ENCODE data around the gene TRMT2A. TPM values are rescaled to one million over a fixed set of nuclear protein-coding genes. Genes with fewer than 3 reads are reported as not detected.
"Not testable (repeated sequence)": the region's sequence is repeated elsewhere in the genome, so short reads cannot be mapped to it uniquely, and the experiment has no call there.

Gene TRMT2A
- total RNA-seq, 1 donor from 2014 or later = 62.9 TPM

DNA sequence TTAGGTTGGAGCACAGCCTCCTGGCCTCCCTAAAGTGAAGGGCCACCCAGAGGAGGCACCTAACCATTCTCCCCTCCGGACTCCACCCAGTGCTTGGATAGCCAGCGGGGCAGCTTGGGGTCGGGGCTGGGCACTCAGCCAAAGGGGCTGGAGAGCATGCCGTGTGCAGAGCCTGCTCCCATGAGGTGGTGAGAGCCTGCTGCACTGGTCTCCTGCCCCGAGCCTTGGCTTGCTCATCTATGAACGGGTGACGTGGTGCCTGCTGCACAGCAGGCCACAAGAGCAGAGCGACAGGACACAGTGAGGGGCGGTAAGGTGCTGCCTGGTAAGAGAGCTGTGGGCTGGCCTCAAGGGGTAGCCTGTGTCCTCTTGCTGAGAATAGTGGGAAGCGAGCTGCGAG is 47.8 kb upstream of the TRMT2A start:
- DNase-seq (ENCODE audit: extremely low spot score, unreplicated experiment) = no peak
- TF ChIP-seq, protein P1, sequence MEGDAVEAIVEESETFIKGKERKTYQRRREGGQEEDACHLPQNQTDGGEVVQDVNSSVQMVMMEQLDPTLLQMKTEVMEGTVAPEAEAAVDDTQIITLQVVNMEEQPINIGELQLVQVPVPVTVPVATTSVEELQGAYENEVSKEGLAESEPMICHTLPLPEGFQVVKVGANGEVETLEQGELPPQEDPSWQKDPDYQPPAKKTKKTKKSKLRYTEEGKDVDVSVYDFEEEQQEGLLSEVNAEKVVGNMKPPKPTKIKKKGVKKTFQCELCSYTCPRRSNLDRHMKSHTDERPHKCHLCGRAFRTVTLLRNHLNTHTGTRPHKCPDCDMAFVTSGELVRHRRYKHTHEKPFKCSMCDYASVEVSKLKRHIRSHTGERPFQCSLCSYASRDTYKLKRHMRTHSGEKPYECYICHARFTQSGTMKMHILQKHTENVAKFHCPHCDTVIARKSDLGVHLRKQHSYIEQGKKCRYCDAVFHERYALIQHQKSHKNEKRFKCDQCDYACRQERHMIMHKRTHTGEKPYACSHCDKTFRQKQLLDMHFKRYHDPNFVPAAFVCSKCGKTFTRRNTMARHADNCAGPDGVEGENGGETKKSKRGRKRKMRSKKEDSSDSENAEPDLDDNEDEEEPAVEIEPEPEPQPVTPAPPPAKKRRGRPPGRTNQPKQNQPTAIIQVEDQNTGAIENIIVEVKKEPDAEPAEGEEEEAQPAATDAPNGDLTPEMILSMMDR (IDR thresholded peaks at IDR 0.05) = no peak
- Mint-ChIP-seq H3K4me1 (ENCODE audit: unreplicated experiment) (no peaks in the 10 kb centered on the region), H3K27me3 (ENCODE audit: unreplicated experiment) (no peaks in the 10 kb centered on the region), H3K36me3 (ENCODE audit: unreplicated experiment) (no peaks in the 10 kb centered on the region), H3K4me3 (ENCODE audit: unreplicated experiment) (no peak overlapping the region), H3K27ac (ENCODE audit: unreplicated experiment) (no peak overlapping the region), H3K9me3 (ENCODE audit: unreplicated experiment) (no peaks in the 10 kb centered on the region)

DNA sequence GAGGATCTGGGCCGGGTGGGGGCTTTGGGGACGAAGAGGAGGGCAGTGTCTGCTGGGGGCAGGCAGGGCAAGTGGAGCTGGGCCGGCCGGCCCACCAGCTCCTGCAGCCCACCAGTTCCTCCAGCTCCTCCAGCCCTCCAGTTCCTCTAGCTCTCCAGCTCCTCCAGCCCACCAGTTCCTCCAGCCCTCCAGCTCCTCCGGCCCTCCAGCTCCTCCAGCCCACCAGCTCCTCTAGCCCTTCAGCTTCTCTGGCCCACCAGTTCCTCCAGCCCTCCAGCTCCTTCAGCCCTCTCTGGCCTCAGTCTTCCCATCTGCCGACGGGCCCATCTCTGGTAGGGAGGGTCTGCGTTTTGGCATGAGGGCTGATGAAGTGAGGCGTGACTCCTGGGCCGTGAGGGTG is 43.0 kb upstream of the TRMT2A start:
- Mint-ChIP-seq H3K36me3 (ENCODE audit: unreplicated experiment) (no peaks in the 10 kb centered on the region), H3K9me3 (ENCODE audit: unreplicated experiment) (no peaks in the 10 kb centered on the region), H3K4me3 (ENCODE audit: unreplicated experiment) (no peak overlapping the region), H3K27ac (ENCODE audit: unreplicated experiment) (no peak overlapping the region), H3K4me1 (ENCODE audit: unreplicated experiment) (no peaks in the 10 kb centered on the region), H3K27me3 (ENCODE audit: unreplicated experiment) (no peaks in the 10 kb centered on the region)
- no peak for DNase-seq (ENCODE audit: extremely low spot score, unreplicated experiment)
- TF ChIP-seq, protein P1 (IDR thresholded peaks at IDR 0.05) = no peak

DNA sequence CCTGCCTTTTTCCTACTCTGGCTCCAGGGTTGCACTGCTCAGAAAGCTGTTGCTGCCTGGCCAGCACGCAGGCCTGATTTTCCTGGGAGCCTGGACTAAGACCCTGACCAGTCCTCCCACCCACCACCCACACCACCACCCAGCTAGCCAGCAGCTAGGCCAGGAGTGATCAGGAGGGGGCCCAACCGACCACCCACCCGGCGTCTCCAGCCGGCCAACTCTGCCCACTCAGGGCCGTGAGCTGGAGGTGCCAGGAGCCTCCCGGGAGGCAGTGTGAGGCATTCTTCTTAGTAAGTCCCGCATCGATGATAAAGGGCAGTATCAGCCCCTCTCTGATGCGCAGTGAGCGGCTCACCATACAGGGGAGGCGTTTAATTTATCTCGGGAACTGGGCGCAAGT is 42.5 kb upstream of the TRMT2A start:
- not testable (repeated sequence) for H3K27ac Mint-ChIP-seq (ENCODE audit: unreplicated experiment); H3K27me3 Mint-ChIP-seq (ENCODE audit: unreplicated experiment); H3K36me3 Mint-ChIP-seq (ENCODE audit: unreplicated experiment); H3K4me1 Mint-ChIP-seq (ENCODE audit: unreplicated experiment); DNase-seq (ENCODE audit: extremely low spot score, unreplicated experiment); H3K4me3 Mint-ChIP-seq (ENCODE audit: unreplicated experiment); H3K9me3 Mint-ChIP-seq (ENCODE audit: unreplicated experiment)

- DNase-seq (ENCODE audit: extremely low spot score, unreplicated experiment) = no peak
- TF ChIP-seq, protein P1 (IDR thresholded peaks at IDR 0.05) = no peak
- Mint-ChIP-seq H3K27me3 (ENCODE audit: unreplicated experiment) (no peaks in the 10 kb centered on the region), H3K27ac (ENCODE audit: unreplicated experiment) (no peak overlapping the region), H3K9me3 (ENCODE audit: unreplicated experiment) (no peaks in the 10 kb centered on the region), H3K36me3 (ENCODE audit: unreplicated experiment) (no peaks in the 10 kb centered on the region), H3K4me1 (ENCODE audit: unreplicated experiment) (peaks cover 4% of the 10 kb centered on the region), H3K4me3 (ENCODE audit: unreplicated experiment) (no peak overlapping the region)
Measured at GRCh38 chr22:20159076-20159475, 42.0 kb upstream of the TRMT2A start.

- Mint-ChIP-seq H3K27me3 (ENCODE audit: unreplicated experiment) (no peaks in the 10 kb centered on the region), H3K9me3 (ENCODE audit: unreplicated experiment) (no peaks in the 10 kb centered on the region), H3K4me1 (ENCODE audit: unreplicated experiment) (peaks cover 9% of the 10 kb centered on the region), H3K27ac (ENCODE audit: unreplicated experiment) (no peak overlapping the region), H3K4me3 (ENCODE audit: unreplicated experiment) (no peak overlapping the region), H3K36me3 (ENCODE audit: unreplicated experiment) (no peaks in the 10 kb centered on the region)
- no peak for DNase-seq (ENCODE audit: extremely low spot score, unreplicated experiment)
- TF ChIP-seq, protein P1 (IDR thresholded peaks at IDR 0.05) = no peak
Measured at GRCh38 chr22:20158391-20159036, 41.5 kb upstream of the TRMT2A start.

Data from osteocyte (in vitro differentiated cells).